H9 (cell line): ENCODE data around the gene FREM2. TPM values are rescaled to one million over a fixed set of nuclear protein-coding genes. Genes with fewer than 3 reads are reported as not detected.

Experiments used
- DNase-seq: peaks from one replicate; pipeline ENCODE4 v3.0.0-alpha.2; 2017
- H2AFZ ChIP-seq: one replicate; pipeline ENCODE4 v1.6.1; 2013; ENCODE audit warnings: mild to moderate bottlenecking, low read length, control low read depth, moderate library complexity
- H2AK5ac ChIP-seq: 2 replicates; pipeline ENCODE4 v1.6.1; 2013; ENCODE audit warnings: low read length, control low read depth, mixed read lengths; ENCODE audit not compliant: insufficient read length
- H2BK120ac ChIP-seq: one replicate; pipeline ENCODE4 v1.6.1; 2013; ENCODE audit warnings: low read depth, mild to moderate bottlenecking, low read length, control low read depth, inconsistent platforms; ENCODE audit not compliant: poor library complexity, severe bottlenecking
- H2BK12ac ChIP-seq: 2 replicates; pipeline ENCODE4 v1.6.1; 2013; ENCODE audit warnings: low read length, control low read depth, mixed read lengths, low read depth; ENCODE audit not compliant: insufficient read length
- H2BK15ac ChIP-seq: 2 replicates; pipeline ENCODE4 v1.6.1; 2013; ENCODE audit warnings: low read depth, low read length, control low read depth
- H2BK20ac ChIP-seq: one replicate; pipeline ENCODE4 v1.6.1; 2013; ENCODE audit warnings: low read depth, mild to moderate bottlenecking, low read length, control low read depth, inconsistent platforms; ENCODE audit not compliant: poor library complexity, severe bottlenecking
- H2BK5ac ChIP-seq: 2 replicates; pipeline ENCODE4 v1.6.1; 2013; ENCODE audit warnings: low read length, control low read depth, mixed read lengths; ENCODE audit not compliant: insufficient read length
- H3K14ac ChIP-seq: 2 replicates; pipeline ENCODE4 v1.6.1; 2013; ENCODE audit warnings: low read length, control low read depth; ENCODE audit not compliant: insufficient read depth
- H3K18ac ChIP-seq: 2 replicates; pipeline ENCODE4 v1.6.1; 2013; ENCODE audit warnings: low read depth, mild to moderate bottlenecking, mixed read lengths, low read length, control low read depth; ENCODE audit not compliant: insufficient read length
- H3K23ac ChIP-seq: 2 replicates; pipeline ENCODE4 v1.6.1; 2013; ENCODE audit warnings: low read length, control low read depth, mixed read lengths, low read depth; ENCODE audit not compliant: insufficient read length
- H3K23me2 ChIP-seq: 2 replicates; pipeline ENCODE4 v1.6.1; 2013; ENCODE audit warnings: low read depth, mild to moderate bottlenecking, mixed read lengths, low read length, control low read depth; ENCODE audit not compliant: insufficient read length, poor library complexity, severe bottlenecking
- H3K27ac ChIP-seq: 2 replicates; pipeline ENCODE4 v1.5.1; 2013; ENCODE audit warnings: low read length, control low read depth, mixed read lengths, low read depth; ENCODE audit not compliant: insufficient read length
- H3K27me3 ChIP-seq: 2 replicates; pipeline ENCODE4 v1.6.1; 2013; ENCODE audit warnings: low read length, control low read depth, inconsistent platforms; ENCODE audit not compliant: insufficient read depth
- H3K4ac ChIP-seq: 2 replicates; pipeline ENCODE4 v1.6.1; 2013; ENCODE audit warnings: low read depth, mild to moderate bottlenecking, control low read depth, inconsistent platforms, low read length, moderate library complexity
- H3K4me1 ChIP-seq: 2 replicates; pipeline ENCODE4 v1.6.1; 2013; ENCODE audit warnings: low read length, control low read depth, inconsistent platforms; ENCODE audit not compliant: insufficient read depth
- H3K4me2 ChIP-seq: 2 replicates; pipeline ENCODE4 v1.6.1; 2013; ENCODE audit warnings: low read length, control low read depth, mixed read lengths; ENCODE audit not compliant: insufficient read length, insufficient read depth
- H3K56ac ChIP-seq: 2 replicates; pipeline ENCODE4 v1.6.1; 2013; ENCODE audit warnings: low read depth, mild to moderate bottlenecking, mixed read lengths, low read length, control low read depth; ENCODE audit not compliant: insufficient read length
- H3K79me1 ChIP-seq: 2 replicates; pipeline ENCODE4 v1.6.1; 2013; ENCODE audit warnings: low read depth, mild to moderate bottlenecking, moderate library complexity, low read length, control low read depth, inconsistent platforms; ENCODE audit not compliant: insufficient read depth, poor library complexity, severe bottlenecking
- H3K79me2 ChIP-seq: 2 replicates; pipeline ENCODE4 v1.6.1; 2013; ENCODE audit warnings: low read length, control low read depth, inconsistent platforms; ENCODE audit not compliant: insufficient read depth
- H3K9ac ChIP-seq: 2 replicates; pipeline ENCODE4 v1.6.1; 2013; ENCODE audit warnings: low read length, control low read depth, mixed read lengths; ENCODE audit not compliant: insufficient read length; ENCODE audit errors: extremely low read depth
- H3K9me3 ChIP-seq: one replicate; pipeline ENCODE4 v1.6.1; 2013; ENCODE audit warnings: low read depth, low read length, inconsistent platforms; ENCODE audit not compliant: control insufficient read depth
- H3T11ph ChIP-seq: one replicate; pipeline ENCODE4 v1.6.1; 2013; ENCODE audit warnings: mild to moderate bottlenecking, low read length, control low read depth, inconsistent platforms
- H4K20me1 ChIP-seq: one replicate; pipeline ENCODE4 v1.6.1; 2013; ENCODE audit not compliant: control insufficient read depth, insufficient read length, insufficient read depth
- H4K5ac ChIP-seq: 2 replicates; pipeline ENCODE4 v1.6.1; 2013; ENCODE audit warnings: low read depth, mild to moderate bottlenecking, mixed read lengths, low read length, control low read depth; ENCODE audit not compliant: insufficient read length
- H4K8ac ChIP-seq: replicated peaks from 2 replicates; pipeline ENCODE4 v1.6.1; 2013; ENCODE audit warnings: low read length, control low read depth, mixed read lengths, low read depth; ENCODE audit not compliant: insufficient read length
- H4K91ac ChIP-seq: 2 replicates; pipeline ENCODE4 v1.6.1; 2013; ENCODE audit warnings: low read depth, mild to moderate bottlenecking, moderate library complexity, mixed read lengths, low read length, control low read depth; ENCODE audit not compliant: insufficient read length
- H3K27ac Mint-ChIP-seq, 3 experiments: 2 replicates in 2 of 3; 3 replicates in 1 of 3; pipeline ENCODE4 v1.8.0; 2020 to 2021; ENCODE audit warnings: mixed read lengths in 3 of 3, mild to moderate bottlenecking in 1 of 3, moderate library complexity in 1 of 3
- H3K27me3 Mint-ChIP-seq: 2 replicates; pipeline ENCODE4 v1.8.0; 2021; ENCODE audit warnings: low read depth, mild to moderate bottlenecking, moderate library complexity, mixed read lengths
- H3K36me3 Mint-ChIP-seq, 3 experiments: 2 replicates in 2 of 3; 3 replicates in 1 of 3; pipeline ENCODE4 v1.8.0; 2020 to 2021; ENCODE audit warnings: low read depth in 3 of 3, mixed read lengths in 3 of 3; ENCODE audit not compliant: insufficient read depth in 1 of 3
- H3K4me1 Mint-ChIP-seq, 2 experiments: 2 replicates each; pipeline ENCODE4 v1.8.0; 2020; ENCODE audit warnings: mixed read lengths in 2 of 2
- H3K4me3 Mint-ChIP-seq, 2 experiments: 2 replicates in 1 of 2; 3 replicates in 1 of 2; pipeline ENCODE4 v1.8.0; 2020 to 2021; ENCODE audit warnings: mild to moderate bottlenecking in 2 of 2, mixed read lengths in 2 of 2, moderate library complexity in 1 of 2
- H3K9me3 Mint-ChIP-seq, 2 experiments: 2 replicates in 1 of 2; 3 replicates in 1 of 2; pipeline ENCODE4 v1.8.0; 2020; ENCODE audit warnings: mild to moderate bottlenecking in 2 of 2, mixed read lengths in 2 of 2, moderate library complexity in 1 of 2
- WGBS: extraction: QIAGEN DNeasy Blood & Tissue Kit; methylation state at CpG from one replicate; pipeline ENCODE4 v1.1.7; 2013; ENCODE audit warnings: missing lambda C conversion rate, low lambda C conversion rate, mixed read lengths; ENCODE audit not compliant: insufficient read length; ENCODE audit errors: extremely low coverage; 5-methylcytosine and 5-hydroxymethylcytosine counted together
- total RNA-seq: library from RNA; stranded (reverse); gene quantifications from 2 replicates; pipeline ENCODE4 v1.2.1, GENCODE V29; 2021
- TF ChIP-seq, protein P1 (sequence below): fragments of 200-600 bp; sonication (generic); conservative IDR thresholded peaks from 3 replicates; pipeline ENCODE4 v1.8.0; 2021; ENCODE audit warnings: antibody characterized with exemption, mild to moderate bottlenecking

The FREM2 gene
- total RNA-seq, 1 experiment from 2014 or later = 16.0 TPM

GRCh38 chr13:38895075-38895474 lies 208.2 kb downstream of the FREM2 start:
- Histone ChIP-seq H3K14ac (no peak overlapping the region), H3K79me2 (no peaks in the 10 kb centered on the region), H3K4me2 (no peak overlapping the region), H2AFZ (no peak overlapping the region), H3T11ph (no peak overlapping the region), H3K9ac (no peak overlapping the region), H4K8ac (no peak overlapping the region), H2BK120ac (no peak overlapping the region), H2BK5ac (no peak overlapping the region), H4K91ac (no peak overlapping the region), H3K56ac (no peak overlapping the region), H3K23me2 (no peaks in the 10 kb centered on the region), H2BK20ac (no peak overlapping the region), H3K27ac (no peak overlapping the region), H4K5ac (no peak overlapping the region), H3K27me3 (no peaks in the 10 kb centered on the region), H2BK12ac (no peak overlapping the region), H4K20me1 (no peaks in the 10 kb centered on the region), H2AK5ac (no peak overlapping the region), H3K23ac (no peak overlapping the region), H3K4me1 (no peaks in the 10 kb centered on the region), H2BK15ac (no peak overlapping the region), H3K4ac (no peak overlapping the region), H3K79me1 (no peaks in the 10 kb centered on the region), H3K18ac (no peak overlapping the region), H3K9me3 (no peaks in the 10 kb centered on the region)
- peaks cover 0 to 7% of the 10 kb centered on the region in 2 experiments; a peak in 3 of 4 replicates for H3K4me1 Mint-ChIP-seq
- peaks cover 15 to 18% of the 10 kb centered on the region in 2 experiments for H3K9me3 Mint-ChIP-seq
- no peak for DNase-seq
- TF ChIP-seq, protein P1, sequence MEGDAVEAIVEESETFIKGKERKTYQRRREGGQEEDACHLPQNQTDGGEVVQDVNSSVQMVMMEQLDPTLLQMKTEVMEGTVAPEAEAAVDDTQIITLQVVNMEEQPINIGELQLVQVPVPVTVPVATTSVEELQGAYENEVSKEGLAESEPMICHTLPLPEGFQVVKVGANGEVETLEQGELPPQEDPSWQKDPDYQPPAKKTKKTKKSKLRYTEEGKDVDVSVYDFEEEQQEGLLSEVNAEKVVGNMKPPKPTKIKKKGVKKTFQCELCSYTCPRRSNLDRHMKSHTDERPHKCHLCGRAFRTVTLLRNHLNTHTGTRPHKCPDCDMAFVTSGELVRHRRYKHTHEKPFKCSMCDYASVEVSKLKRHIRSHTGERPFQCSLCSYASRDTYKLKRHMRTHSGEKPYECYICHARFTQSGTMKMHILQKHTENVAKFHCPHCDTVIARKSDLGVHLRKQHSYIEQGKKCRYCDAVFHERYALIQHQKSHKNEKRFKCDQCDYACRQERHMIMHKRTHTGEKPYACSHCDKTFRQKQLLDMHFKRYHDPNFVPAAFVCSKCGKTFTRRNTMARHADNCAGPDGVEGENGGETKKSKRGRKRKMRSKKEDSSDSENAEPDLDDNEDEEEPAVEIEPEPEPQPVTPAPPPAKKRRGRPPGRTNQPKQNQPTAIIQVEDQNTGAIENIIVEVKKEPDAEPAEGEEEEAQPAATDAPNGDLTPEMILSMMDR = no peak
- no peak overlapping the region for H3K27ac Mint-ChIP-seq
- H3K27me3 Mint-ChIP-seq = no peaks in the 10 kb centered on the region; the same call in none of the 2 replicates
- no CpG with 5 or more reads among the region's 1 CpG for WGBS
- H3K36me3 Mint-ChIP-seq = peaks cover 0 to 21% (median 1%) of the 10 kb centered on the region in 3 experiments; a peak in 5 of 7 replicates
- no peak overlapping the region for H3K4me3 Mint-ChIP-seq
